Thymus (tissue), 11 donors: ENCODE measurements around the gene ZNF394. TPM values are rescaled to one million over a fixed set of nuclear protein-coding genes. Genes with fewer than 3 reads are reported as not detected.

Source experiments
- DNase-seq, 9 donors: peaks; one replicate each; pipeline ENCODE4 v3.0.0-alpha.2; 2013; ENCODE audit warnings: low spot score in 9 of 9, low read depth in 6 of 9, missing footprints in 1 of 9
- H3K27ac ChIP-seq, 2 donors: one replicate each; pipeline ENCODE4 v1.5.1; 2013; ENCODE audit warnings: control low read depth in 1 of 2, low read depth in 1 of 2, low read length in 1 of 2, mild to moderate bottlenecking in 1 of 2, moderate library complexity in 1 of 2
- H3K27me3 ChIP-seq, 2 donors: one replicate each; pipeline ENCODE4 v1.5.1; 2013; ENCODE audit warnings: low read length in 1 of 2; ENCODE audit not compliant: control insufficient read depth in 2 of 2, insufficient read depth in 1 of 2
- H3K36me3 ChIP-seq, 2 donors: one replicate each; pipeline ENCODE4 v1.5.1; 2013; ENCODE audit warnings: low read length in 1 of 2, mild to moderate bottlenecking in 1 of 2, moderate library complexity in 1 of 2; ENCODE audit not compliant: control insufficient read depth in 2 of 2, insufficient read depth in 2 of 2
- H3K4me1 ChIP-seq, 2 donors: one replicate each; pipeline ENCODE4 v1.5.1; 2013; ENCODE audit warnings: low read length in 2 of 2; ENCODE audit not compliant: control insufficient read depth in 2 of 2, insufficient read depth in 2 of 2
- H3K4me3 ChIP-seq, 2 donors: one replicate each; pipeline ENCODE4 v1.5.1; 2013; ENCODE audit warnings: low read length in 2 of 2, control low read depth in 1 of 2, mild to moderate bottlenecking in 1 of 2
- H3K9me3 ChIP-seq, 2 donors: one replicate each; pipeline ENCODE4 v1.5.1; 2013; ENCODE audit warnings: low read length in 1 of 2, mild to moderate bottlenecking in 1 of 2; ENCODE audit not compliant: control insufficient read depth in 2 of 2, insufficient read depth in 1 of 2
- WGBS: extraction: QIAGEN DNeasy Blood & Tissue Kit; methylation state at CpG from one replicate; pipeline ENCODE4 v1.1.7; 2013; 5-methylcytosine and 5-hydroxymethylcytosine counted together
- polyA plus RNA-seq: library from polyadenylated mRNA; stranded (reverse); fragments of 200-250 nt; gene quantifications from one replicate; pipeline ENCODE4 v1.2.3, GENCODE V29; 2013
- total RNA-seq: library from RNA; stranded (reverse); fragments of 120-200 nt; gene quantifications from one replicate; pipeline ENCODE4 v1.2.4, GENCODE V29; 2013
- donor health status: healthy.

ZNF394 gene
- total and polyA plus RNA-seq, 2 donors, result 26.1 to 41.3 TPM

DNA sequence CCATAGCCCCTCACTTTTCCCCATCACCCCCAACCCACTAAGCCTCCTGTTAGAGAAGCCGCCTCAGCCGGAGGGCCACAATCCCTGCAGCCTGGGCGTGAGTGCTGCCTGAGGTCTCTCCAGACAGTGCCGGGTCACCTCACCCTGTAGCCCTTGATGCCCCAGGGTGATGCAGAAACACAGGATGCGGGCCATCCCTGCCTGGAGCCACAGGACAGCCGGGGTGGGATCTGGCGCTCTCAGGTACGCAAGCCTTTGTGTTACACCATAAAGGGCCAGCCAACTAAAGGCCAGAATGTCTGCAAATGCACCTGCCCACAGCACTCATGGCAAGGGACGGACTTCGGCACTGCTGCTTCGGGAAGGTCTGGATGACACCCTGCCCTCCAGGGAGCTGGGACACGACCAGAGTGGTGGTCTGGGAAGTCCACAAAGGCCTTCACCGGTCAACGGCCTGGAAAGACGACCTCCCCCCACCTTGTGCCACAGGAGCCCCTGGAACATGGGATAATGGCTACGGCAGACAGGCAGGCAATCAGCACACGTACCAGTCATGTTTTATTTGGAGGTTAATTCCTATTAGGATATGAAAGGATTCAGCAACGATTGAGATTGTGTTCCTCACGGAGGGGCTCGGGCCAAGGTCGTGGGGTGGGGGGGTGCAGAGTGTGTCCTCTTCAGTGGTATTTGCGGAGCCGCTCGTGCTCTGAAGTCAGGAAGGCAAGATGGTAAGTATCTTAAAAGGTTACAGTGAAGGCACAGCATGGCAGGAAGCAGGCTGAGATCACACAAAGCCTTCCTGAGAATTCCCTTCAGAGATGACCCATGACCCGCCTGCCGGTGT, 42.2 kb downstream of the ZNF394 start:
- Histone ChIP-seq H3K9me3 (no peaks in the 10 kb centered on the region), H3K36me3 (peaks cover 78% of the 10 kb centered on the region in 2 donors), H3K27ac (no peak overlapping the region), H3K4me3 (no peak overlapping the region), H3K27me3 (no peaks in the 10 kb centered on the region), H3K4me1 (peaks cover 0 to 3% of the 10 kb centered on the region in 2 donors)
- WGBS, result 98% methylated on average over 26 of the region's 26 CpGs
- DNase-seq, result no peak

DNA sequence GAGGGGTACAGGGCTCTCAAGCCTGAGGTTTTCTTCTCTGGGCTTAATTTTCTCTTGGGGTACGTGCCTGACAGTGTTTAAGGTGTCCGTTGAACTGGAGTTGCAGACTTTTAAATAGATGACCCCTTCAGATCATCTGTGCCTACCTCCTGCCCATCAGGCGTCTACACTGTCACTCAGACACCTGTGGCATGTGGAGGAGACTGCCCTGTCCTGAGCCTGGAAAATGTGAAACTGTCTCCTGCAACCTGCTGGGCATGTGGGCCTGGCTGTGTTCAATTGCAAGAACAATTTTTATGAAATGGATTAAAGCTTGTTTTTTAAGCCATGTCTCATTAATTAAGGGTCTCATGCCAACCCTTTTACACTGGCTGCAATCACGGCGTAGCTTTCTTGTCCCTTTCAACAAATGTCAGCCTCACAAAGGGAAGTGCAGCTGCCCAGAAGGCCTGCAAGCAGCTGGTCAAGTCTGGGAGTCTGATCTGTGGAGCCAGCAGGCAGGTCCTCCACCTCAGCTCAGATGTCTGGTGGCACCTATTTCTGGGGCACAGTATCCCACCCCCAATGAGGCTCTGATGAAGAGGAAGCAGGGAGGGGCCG, 42.9 kb downstream of the ZNF394 start:
- Histone ChIP-seq H3K4me1 (peaks cover 0 to 3% of the 10 kb centered on the region in 2 donors), H3K27ac (no peak overlapping the region), H3K27me3 (no peaks in the 10 kb centered on the region), H3K9me3 (no peaks in the 10 kb centered on the region), H3K4me3 (no peak overlapping the region), H3K36me3 (peaks cover 81 to 83% of the 10 kb centered on the region in 2 donors)
- WGBS, result 98% methylated on average over 6 of the region's 6 CpGs
- DNase-seq, result no peak

- H3K4me1 ChIP-seq, result peaks cover 0 to 3% of the 10 kb centered on the region in 2 donors
- no peaks in the 10 kb centered on the region for H3K27me3 ChIP-seq
- no peaks in the 10 kb centered on the region for H3K9me3 ChIP-seq
- 95% methylated on average over 13 of the region's 13 CpGs for WGBS
- no peak for DNase-seq
- no peak overlapping the region for H3K4me3 ChIP-seq
- no peak overlapping the region for H3K27ac ChIP-seq
- H3K36me3 ChIP-seq, result peaks cover 89% of the 10 kb centered on the region in 2 donors
Measured at GRCh38 chr7:99456288-99456687, 43.8 kb downstream of the ZNF394 start.

DNA sequence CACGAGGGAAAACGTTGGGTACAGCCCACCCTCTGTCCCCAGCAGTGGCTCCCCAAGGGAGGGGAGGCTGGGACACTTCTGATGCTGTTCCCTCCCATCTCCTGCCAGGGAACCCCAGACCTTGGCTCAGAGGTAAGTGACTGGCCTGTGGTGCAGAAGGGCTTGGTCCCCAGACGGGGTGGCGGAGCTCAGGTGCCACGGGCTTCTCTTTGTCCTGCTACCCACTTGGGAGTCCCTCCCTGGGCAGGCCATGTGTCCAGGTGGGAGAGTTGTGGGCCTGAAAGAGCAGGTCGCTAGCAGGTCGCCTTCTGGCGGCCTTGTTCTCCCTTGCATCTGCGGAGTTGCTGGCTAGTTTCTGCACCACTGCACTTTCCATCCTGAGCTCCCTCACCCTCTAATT, 44.2 kb downstream of the ZNF394 start:
- WGBS, result 93% methylated on average over 9 of the region's 9 CpGs
- Histone ChIP-seq H3K27ac (no peak overlapping the region), H3K27me3 (no peaks in the 10 kb centered on the region), H3K36me3 (peaks cover 91 to 92% of the 10 kb centered on the region in 2 donors), H3K4me3 (no peak overlapping the region), H3K9me3 (no peaks in the 10 kb centered on the region), H3K4me1 (peaks cover 0 to 2% of the 10 kb centered on the region in 2 donors)
- no peak for DNase-seq

- H3K27ac ChIP-seq, result no peak overlapping the region
- H3K36me3 ChIP-seq, result peaks cover 91 to 93% of the 10 kb centered on the region in 2 donors
- no peak overlapping the region for H3K4me3 ChIP-seq
- H3K4me1 ChIP-seq, result no peaks in the 10 kb centered on the region
- no peaks in the 10 kb centered on the region for H3K9me3 ChIP-seq
- 97% methylated on average over 11 of the region's 11 CpGs for WGBS
- no peaks in the 10 kb centered on the region for H3K27me3 ChIP-seq
- DNase-seq, result no peak
Measured at GRCh38 chr7:99453105-99453504, 47.0 kb downstream of the ZNF394 start.

DNA sequence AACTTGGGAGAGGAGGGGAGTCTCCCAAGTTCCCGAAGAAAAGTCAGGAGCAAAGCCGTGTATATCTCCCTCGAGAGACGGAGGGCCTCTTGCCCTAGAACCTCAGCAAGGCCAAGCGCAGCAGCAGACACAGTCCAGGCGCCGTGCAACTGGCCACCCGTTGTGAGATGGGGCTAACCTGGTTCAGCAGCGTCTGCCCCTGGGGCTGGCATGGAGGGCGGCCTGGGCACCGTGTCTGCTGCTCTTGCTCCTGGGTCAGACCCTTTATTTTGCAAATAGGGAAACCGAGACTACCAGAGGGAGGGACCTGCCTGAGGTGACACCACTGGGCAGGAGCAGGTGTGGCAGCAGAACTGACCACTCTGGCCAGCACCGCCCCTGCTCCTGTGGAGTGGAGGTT, 47.5 kb downstream of the ZNF394 start:
- Histone ChIP-seq H3K36me3 (peaks cover 91 to 93% of the 10 kb centered on the region in 2 donors), H3K9me3 (no peaks in the 10 kb centered on the region), H3K27ac (no peak overlapping the region), H3K4me1 (no peaks in the 10 kb centered on the region), H3K4me3 (no peak overlapping the region), H3K27me3 (no peaks in the 10 kb centered on the region)
- DNase-seq, result no peak
- 98% methylated on average over 13 of the region's 13 CpGs for WGBS

DNA sequence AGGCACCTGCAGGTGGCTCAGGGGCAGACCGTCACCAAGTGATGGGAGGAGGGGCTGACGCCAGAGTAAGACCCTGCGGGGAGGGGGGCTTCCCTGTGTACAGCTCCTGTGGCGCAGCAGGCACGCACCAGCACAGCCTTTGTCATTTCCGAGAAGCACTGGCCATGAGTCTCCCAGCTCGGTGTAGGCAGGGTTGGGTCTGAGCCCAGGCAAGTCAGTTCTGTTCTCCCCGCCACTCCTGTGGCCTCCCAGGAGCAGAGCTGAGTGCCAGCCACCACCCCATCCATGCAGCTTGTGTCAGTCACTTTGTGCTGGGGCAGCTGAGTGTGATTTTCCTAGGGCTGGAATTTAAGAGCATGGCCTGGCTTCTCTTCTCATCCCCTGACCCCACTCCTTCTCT, 48.1 kb downstream of the ZNF394 start:
- no peak overlapping the region for H3K4me3 ChIP-seq
- H3K36me3 ChIP-seq, result peaks cover 85 to 89% of the 10 kb centered on the region in 2 donors
- no peaks in the 10 kb centered on the region for H3K4me1 ChIP-seq
- WGBS, result 98% methylated on average over 8 of the region's 8 CpGs
- DNase-seq, result no peak
- no peaks in the 10 kb centered on the region for H3K9me3 ChIP-seq
- H3K27ac ChIP-seq, result no peak overlapping the region
- no peaks in the 10 kb centered on the region for H3K27me3 ChIP-seq

GRCh38 chr7:99449326-99449725, 50.8 kb downstream of the ZNF394 start:
- no peak for DNase-seq
- WGBS, result 98% methylated on average over 5 of the region's 5 CpGs
- Histone ChIP-seq H3K4me1 (no peaks in the 10 kb centered on the region), H3K36me3 (peaks cover 73 to 78% of the 10 kb centered on the region in 2 donors), H3K9me3 (no peaks in the 10 kb centered on the region), H3K4me3 (no peak overlapping the region), H3K27me3 (no peaks in the 10 kb centered on the region), H3K27ac (no peak overlapping the region)

GRCh38 chr7:99448855-99449254, 51.2 kb downstream of the ZNF394 start:
- Histone ChIP-seq H3K9me3 (no peaks in the 10 kb centered on the region), H3K27ac (no peak overlapping the region), H3K4me3 (no peak overlapping the region), H3K27me3 (no peaks in the 10 kb centered on the region), H3K4me1 (no peaks in the 10 kb centered on the region), H3K36me3 (peaks cover 68 to 74% of the 10 kb centered on the region in 2 donors)
- DNase-seq, result no peak
- WGBS, result 90% methylated on average over 10 of the region's 10 CpGs
